ENCODE data around the gene PDZRN4. TPM values are rescaled to one million over a fixed set of nuclear protein-coding genes. Genes with fewer than 3 reads are reported as not detected.

The PDZRN4 gene
- total RNA-seq, 1 experiment from 2014 or later = not detected

GRCh38 chr12:41223600-41223999 is 35.5 kb downstream of the PDZRN4 start:
- Histone ChIP-seq H3K27ac (ENCODE audit: low read depth, low read length, poor library complexity, severe bottlenecking) (no peak overlapping the region), H3K27me3 (replicated peaks; ENCODE audit: insufficient read depth, low read depth, low read length, poor library complexity) (no peaks in the 10 kb centered on the region), H3K4me3 (ENCODE audit: low read depth, low read length, poor library complexity, severe bottlenecking) (no peak overlapping the region), H3K9me3 (ENCODE audit: low read depth, low read length, poor library complexity, severe bottlenecking) (no peaks in the 10 kb centered on the region), H3K36me3 (ENCODE audit: insufficient read depth, low read length, poor library complexity, severe bottlenecking) (no peaks in the 10 kb centered on the region), H3K4me1 (ENCODE audit: insufficient read depth, low read length, poor library complexity, severe bottlenecking) (no peaks in the 10 kb centered on the region)
- POLR2A ChIA-PET (ENCODE audit: low non-redundant PET) = no interaction called here
- BruUV-seq (replicated peaks) = no TSS peak
- DNase-seq (ENCODE audit: low spot score) = no peak
- no peak for TF ChIP-seq CTCF (conservative IDR thresholded peaks at IDR 0.05; ENCODE audit: low read depth, low read length)
- TF ChIP-seq EZH2 (IDR thresholded peaks at IDR 0.05; ENCODE audit: borderline replicate concordance, low read depth, low read length, poor library complexity, severe bottlenecking) = no peak
- intact Hi-C loops (cut with micrococcal nuclease; ENCODE audit: unreplicated experiment) = no loop called here
- CTCF ChIA-PET = no interaction called here

GRCh38 chr12:41224066-41224465 is 35.9 kb downstream of the PDZRN4 start:
- POLR2A ChIA-PET (ENCODE audit: low non-redundant PET) = no interaction called here
- Histone ChIP-seq H3K27me3 (replicated peaks; ENCODE audit: insufficient read depth, low read depth, low read length, poor library complexity) (no peaks in the 10 kb centered on the region), H3K36me3 (ENCODE audit: insufficient read depth, low read length, poor library complexity, severe bottlenecking) (no peaks in the 10 kb centered on the region), H3K4me1 (ENCODE audit: insufficient read depth, low read length, poor library complexity, severe bottlenecking) (no peaks in the 10 kb centered on the region), H3K27ac (ENCODE audit: low read depth, low read length, poor library complexity, severe bottlenecking) (no peak overlapping the region), H3K4me3 (ENCODE audit: low read depth, low read length, poor library complexity, severe bottlenecking) (no peak overlapping the region), H3K9me3 (ENCODE audit: low read depth, low read length, poor library complexity, severe bottlenecking) (no peaks in the 10 kb centered on the region)
- CTCF ChIA-PET = no interaction called here
- no peak for DNase-seq (ENCODE audit: low spot score)
- intact Hi-C loops (cut with micrococcal nuclease; ENCODE audit: unreplicated experiment) = no loop called here
- no peak for TF ChIP-seq EZH2 (IDR thresholded peaks at IDR 0.05; ENCODE audit: borderline replicate concordance, low read depth, low read length, poor library complexity, severe bottlenecking)
- TF ChIP-seq CTCF (conservative IDR thresholded peaks at IDR 0.05; ENCODE audit: low read depth, low read length) = no peak
- no TSS peak for BruUV-seq (replicated peaks)

GRCh38 chr12:41225179-41225578 is 37.1 kb downstream of the PDZRN4 start:
- Histone ChIP-seq H3K36me3 (ENCODE audit: insufficient read depth, low read length, poor library complexity, severe bottlenecking) (no peaks in the 10 kb centered on the region), H3K9me3 (ENCODE audit: low read depth, low read length, poor library complexity, severe bottlenecking) (no peaks in the 10 kb centered on the region), H3K27me3 (replicated peaks; ENCODE audit: insufficient read depth, low read depth, low read length, poor library complexity) (no peaks in the 10 kb centered on the region), H3K4me1 (ENCODE audit: insufficient read depth, low read length, poor library complexity, severe bottlenecking) (no peaks in the 10 kb centered on the region), H3K4me3 (ENCODE audit: low read depth, low read length, poor library complexity, severe bottlenecking) (no peak overlapping the region), H3K27ac (ENCODE audit: low read depth, low read length, poor library complexity, severe bottlenecking) (no peak overlapping the region)
- BruUV-seq (replicated peaks) = no TSS peak
- intact Hi-C loops (cut with micrococcal nuclease; ENCODE audit: unreplicated experiment) = no loop called here
- no peak for DNase-seq (ENCODE audit: low spot score)
- no peak for TF ChIP-seq CTCF (conservative IDR thresholded peaks at IDR 0.05; ENCODE audit: low read depth, low read length)
- TF ChIP-seq EZH2 (IDR thresholded peaks at IDR 0.05; ENCODE audit: borderline replicate concordance, low read depth, low read length, poor library complexity, severe bottlenecking) = no peak
- POLR2A ChIA-PET (ENCODE audit: low non-redundant PET) = no interaction called here
- CTCF ChIA-PET = no interaction called here
